Amygdala (tissue), 56 donors: ENCODE results near the gene BBS9.
"Not testable (repeated sequence)": the region's sequence is repeated elsewhere in the genome, so short reads cannot be mapped to it uniquely, and the experiment has no call there.

Experiments used
- DNase-seq, 56 donors: peaks; one replicate each; lab custom pipeline; 2025; lab: John Stamatoyannopoulos, UW

The BBS9 gene

GRCh38 chr7:33128990-33129805 is at the start of gene BBS9:
Gene BBS9 (plus strand): TSS chr7:33129564. CDS start chr7:33146253, 16,689 bp downstream.
- peak; percentile 81 to 100 (median 97) for DNase-seq

- DNase-seq: no peak
Measured at GRCh38 chr7:33079763-33080690, 49.3 kb upstream of the BBS9 start.

- DNase-seq: no peak
Measured at GRCh38 chr7:33087356-33087755, 42.0 kb upstream of the BBS9 start.

GRCh38 chr7:33087858-33088257 is 41.5 kb upstream of the BBS9 start:
- no peak for DNase-seq

GRCh38 chr7:33089142-33089541 is 40.2 kb upstream of the BBS9 start:
- no peak for DNase-seq

GRCh38 chr7:33091111-33091531 is 38.2 kb upstream of the BBS9 start:
- no peak for DNase-seq

- no peak for DNase-seq
Measured at GRCh38 chr7:33091641-33092191, 37.6 kb upstream of the BBS9 start.

- no peak for DNase-seq
Measured at GRCh38 chr7:33093266-33093665, 36.1 kb upstream of the BBS9 start.

- not testable (repeated sequence) for DNase-seq
Measured at GRCh38 chr7:33094745-33095275, 34.6 kb upstream of the BBS9 start.

GRCh38 chr7:33099154-33099940 is 30.0 kb upstream of the BBS9 start:
- no peak for DNase-seq

- no peak for DNase-seq
Measured at GRCh38 chr7:33100770-33101169, 28.6 kb upstream of the BBS9 start.

- no peak for DNase-seq
Measured at GRCh38 chr7:33101906-33102305, 27.5 kb upstream of the BBS9 start.

- DNase-seq: peak in 9 of 56 donors; percentile 2 to 33 (median 10)
Measured at GRCh38 chr7:33107136-33108066, 22.0 kb upstream of the BBS9 start.

GRCh38 chr7:33108554-33109004 is 20.8 kb upstream of the BBS9 start:
- DNase-seq: no peak

GRCh38 chr7:33109005-33109757 is 20.2 kb upstream of the BBS9 start, which contains the start of gene RP9:
Gene RP9 (minus strand): TSS chr7:33109404. CDS start chr7:33109372, 32 bp downstream.
- peak in 47 of 56 donors; percentile 7 to 75 (median 49) for DNase-seq

- DNase-seq: peak in 10 of 56 donors; percentile 4 to 40 (median 14)
Measured at GRCh38 chr7:33109758-33110238, 19.6 kb upstream of the BBS9 start.

- DNase-seq: no peak
Measured at GRCh38 chr7:33111614-33112013, 17.8 kb upstream of the BBS9 start.

GRCh38 chr7:33114976-33115375 is 14.4 kb upstream of the BBS9 start:
- no peak for DNase-seq
